BE2C (cell line): Measurements from ENCODE around the gene TTC9B.

ENCODE experiments used
- DNase-seq: peaks from one replicate; pipeline ENCODE4 v3.0.0-alpha.2; 2020
- H3K27me3 ChIP-seq: fragments of 250-450 bp; sonication (Bioruptor Pico); 2 replicates; pipeline ENCODE4 v1.5.1; 2020; ENCODE audit warnings: mild to moderate bottlenecking
- H3K36me3 ChIP-seq: fragments of 250-450 bp; sonication (Bioruptor Pico); 2 replicates; pipeline ENCODE4 v1.5.1; 2020; ENCODE audit warnings: mild to moderate bottlenecking
- H3K4me1 ChIP-seq: fragments of 250-450 bp; sonication (Bioruptor Pico); 2 replicates; pipeline ENCODE4 v1.5.1; 2020
- H3K4me3 ChIP-seq: 2 replicates; pipeline ENCODE4 v1.5.1; 2011; ENCODE audit warnings: low read depth, low read length
- H3K9me3 ChIP-seq: fragments of 250-450 bp; sonication (Bioruptor Pico); 2 replicates; pipeline ENCODE4 v1.5.1; 2020
- CTCF ChIP-seq: IDR thresholded peaks from 2 replicates; pipeline ENCODE4 v1.5.1; 2012; ENCODE audit warnings: mild to moderate bottlenecking, low read depth, low read length

Gene TTC9B

GRCh38 chr19:40251991-40252390, 33.8 kb upstream of the TTC9B start:
- Histone ChIP-seq H3K36me3 (peaks cover 31% of the 10 kb centered on the region), H3K4me1 (no peaks in the 10 kb centered on the region), H3K27me3 (no peaks in the 10 kb centered on the region), H3K4me3 (no peak overlapping the region), H3K9me3 (no peaks in the 10 kb centered on the region)
- TF ChIP-seq CTCF = no peak
- DNase-seq = no peak

- H3K27me3 ChIP-seq = no peaks in the 10 kb centered on the region
- H3K36me3 ChIP-seq = peaks cover 31% of the 10 kb centered on the region
- no peak overlapping the region for H3K4me3 ChIP-seq
- H3K9me3 ChIP-seq = no peaks in the 10 kb centered on the region
- no peak for DNase-seq
- H3K4me1 ChIP-seq = no peaks in the 10 kb centered on the region
- no peak for TF ChIP-seq CTCF
Measured at GRCh38 chr19:40251244-40251643, 33.1 kb upstream of the TTC9B start.

GRCh38 chr19:40249781-40250180, 31.6 kb upstream of the TTC9B start:
- no peak overlapping the region for H3K4me3 ChIP-seq
- no peak for TF ChIP-seq CTCF
- no peaks in the 10 kb centered on the region for H3K9me3 ChIP-seq
- H3K36me3 ChIP-seq = peaks cover 19% of the 10 kb centered on the region
- H3K4me1 ChIP-seq = no peaks in the 10 kb centered on the region
- DNase-seq = no peak
- H3K27me3 ChIP-seq = no peaks in the 10 kb centered on the region

GRCh38 chr19:40249201-40249600, 31.0 kb upstream of the TTC9B start:
- no peaks in the 10 kb centered on the region for H3K9me3 ChIP-seq
- no peaks in the 10 kb centered on the region for H3K4me1 ChIP-seq
- no peak overlapping the region for H3K4me3 ChIP-seq
- TF ChIP-seq CTCF = no peak
- peaks cover 14% of the 10 kb centered on the region for H3K36me3 ChIP-seq
- H3K27me3 ChIP-seq = no peaks in the 10 kb centered on the region
- DNase-seq = no peak

GRCh38 chr19:40247735-40248262, 29.6 kb upstream of the TTC9B start:
- H3K4me1 ChIP-seq = no peaks in the 10 kb centered on the region
- no peak overlapping the region for H3K4me3 ChIP-seq
- no peak for DNase-seq
- no peaks in the 10 kb centered on the region for H3K27me3 ChIP-seq
- no peak for TF ChIP-seq CTCF
- H3K36me3 ChIP-seq = peaks cover 12% of the 10 kb centered on the region; the same call in 1 of the 2 replicates
- no peaks in the 10 kb centered on the region for H3K9me3 ChIP-seq

GRCh38 chr19:40247178-40247577, 29.0 kb upstream of the TTC9B start:
- no peak for DNase-seq
- Histone ChIP-seq H3K4me1 (no peaks in the 10 kb centered on the region), H3K4me3 (no peak overlapping the region), H3K36me3 (peaks cover 10% of the 10 kb centered on the region), H3K27me3 (no peaks in the 10 kb centered on the region), H3K9me3 (no peaks in the 10 kb centered on the region)
- no peak for TF ChIP-seq CTCF
